K562 (cell line): ENCODE data around the gene NOTCH1. TPM values are rescaled to one million over a fixed set of nuclear protein-coding genes. Genes with fewer than 3 reads are reported as not detected.

ENCODE experiments used
- ATAC-seq: fragments of 200-7000 bp; cut with Tn5 transposase; 3 replicates; pipeline ENCODE4 v1.9.1; 2020; ENCODE audit warnings: moderate library complexity
- BruUV-seq: library from RNA; stranded (reverse); fragments of 400-500 nt; replicated peaks from 2 replicates; lab custom pipeline; 2021; lab: Mats Ljungman, UMichigan
- CTCF ChIA-PET: fragments of 300-600 bp; formaldehyde crosslinking; extraction: SDS; loops from one replicate; lab custom pipeline; 2021; ENCODE audit warnings: low intra/inter-chr PET ratio; lab: Yijun Ruan, JAX
- POLR2A ChIA-PET: fragments of 300-600, 350-650 bp; sonication (Branson Sonifier 250); formaldehyde crosslinking; extraction: SDS; loops from one replicate; lab custom pipeline; 2021; ENCODE audit warnings: antibody characterized with exemption, inconsistent platforms; lab: Yijun Ruan, JAX
- DNase-seq, 4 experiments: peaks; one replicate each; pipeline versions ENCODE4 v3.0.0 to v3.0.0-alpha.2; 2011 to 2018; ENCODE audit warnings: low spot score in 3 of 4, mixed read lengths in 3 of 4; ENCODE audit errors: extremely low read depth in 1 of 4
- FAIRE-seq: peaks from 2 replicates; lab custom pipeline; 2011; peaks lifted over from hg19 to GRCh38; lab: Jason Lieb, UNC
- H2AFZ ChIP-seq: 2 replicates; pipeline ENCODE4 v1.6.0; 2011; ENCODE audit warnings: low read depth, low read length, control low read depth, inconsistent platforms
- H3K27ac ChIP-seq: fragments of 200-600 bp; 3 replicates; pipeline ENCODE4 v1.8.0; 2011; ENCODE audit warnings: low read depth, mild to moderate bottlenecking, control low read depth, inconsistent platforms, low read length, moderate library complexity, mixed read lengths; ENCODE audit errors: extremely low read depth
- H3K27me3 ChIP-seq, 2 experiments: fragments of 300-600 bp in 1 of 2; 2 replicates in 1 of 2; 3 replicates in 1 of 2; pipeline versions ENCODE4 v1.6.0 to v1.8.0; 2011; ENCODE audit warnings: inconsistent platforms in 2 of 2, low read length in 2 of 2, mild to moderate bottlenecking in 1 of 2, mixed read lengths in 1 of 2, moderate library complexity in 1 of 2; ENCODE audit not compliant: control insufficient read depth in 2 of 2, insufficient read depth in 2 of 2
- H3K36me3 ChIP-seq: fragments of 300-600 bp; 3 replicates; pipeline ENCODE4 v1.8.0; 2011; ENCODE audit warnings: mild to moderate bottlenecking, low read length, inconsistent platforms; ENCODE audit not compliant: control insufficient read depth, insufficient read depth
- H3K4me1 ChIP-seq, 2 experiments: fragments of 200-600 bp in 1 of 2; replicated peaks in 1 of 2; 2 replicates in 1 of 2; 3 replicates in 1 of 2; pipeline versions ENCODE4 v1.5.1 to v1.8.0; 2011; ENCODE audit warnings: inconsistent platforms in 2 of 2, low read length in 2 of 2, mild to moderate bottlenecking in 1 of 2, mixed read lengths in 1 of 2, moderate library complexity in 1 of 2; ENCODE audit not compliant: control insufficient read depth in 2 of 2, insufficient read depth in 2 of 2
- H3K4me2 ChIP-seq: 2 replicates; pipeline ENCODE4 v1.6.1; 2011; ENCODE audit warnings: low read length, control low read depth, inconsistent platforms, mixed read lengths; ENCODE audit not compliant: insufficient read depth
- H3K4me3 ChIP-seq: fragments of 200-600 bp; sonication (generic), shearing (Covaris generic); 2 replicates; pipeline ENCODE4 v1.5.1; 2016; ENCODE audit warnings: control low read depth, inconsistent platforms
- H3K79me2 ChIP-seq: fragments of 200-600 bp; 3 replicates; pipeline ENCODE4 v1.8.0; 2011; ENCODE audit warnings: low read length, inconsistent platforms; ENCODE audit not compliant: control insufficient read depth, insufficient read depth
- H3K9ac ChIP-seq, 2 experiments: 2 replicates each; pipeline versions ENCODE4 v1.6.0 to v1.6.1; 2011; ENCODE audit warnings: low read depth in 2 of 2, low read length in 2 of 2, control low read depth in 1 of 2, inconsistent platforms in 1 of 2, mild to moderate bottlenecking in 1 of 2, mixed read lengths in 1 of 2; ENCODE audit not compliant: insufficient read depth in 1 of 2
- H3K9me1 ChIP-seq: one replicate; pipeline ENCODE4 v1.6.0; 2011; ENCODE audit warnings: inconsistent platforms, mild to moderate bottlenecking, low read length, moderate library complexity; ENCODE audit not compliant: control insufficient read depth, insufficient read depth
- H3K9me3 ChIP-seq: replicated peaks from 2 replicates; pipeline ENCODE4 v1.5.1; 2011; ENCODE audit warnings: low read depth, low read length, inconsistent platforms; ENCODE audit not compliant: control insufficient read depth, insufficient read depth
- H4K20me1 ChIP-seq: replicated peaks from 2 replicates; pipeline ENCODE4 v1.6.1; 2011; ENCODE audit warnings: low read length, inconsistent platforms, mixed read lengths; ENCODE audit not compliant: control insufficient read depth, insufficient read depth
- EGR1 ChIP-seq: fragments of 450-650 bp; conservative IDR thresholded peaks from 2 replicates; pipeline ENCODE4 v1.6.1; 2017; ENCODE audit warnings: mild to moderate bottlenecking
- HIVEP1 ChIP-seq: fragments of 250-450 bp; sonication (Bioruptor Pico); IDR thresholded peaks from 2 replicates; pipeline ENCODE4 v1.4.0; 2020; ENCODE audit warnings: mild to moderate bottlenecking
- RUNX1 ChIP-seq: sonication (generic); IDR thresholded peaks from 2 replicates; pipeline ENCODE4 v1.6.1; 2016; ENCODE audit warnings: antibody characterized with exemption, low read depth
- SIRT6 ChIP-seq: IDR thresholded peaks from one replicate; pipeline ENCODE4 v1.6.1; 2012; ENCODE audit warnings: low read depth, mild to moderate bottlenecking, control low read depth, inconsistent platforms, low read length, moderate library complexity
- ZC3H11A ChIP-seq: IDR thresholded peaks from 2 replicates; pipeline ENCODE4 v1.6.1; 2012; ENCODE audit warnings: low read depth, low read length, improper control_type of control experiment
- WGBS: fragments of 100-300 bp; shearing (Covaris generic); methylation state at CpG from one replicate; pipeline ENCODE4 v1.1.6; 2016; ENCODE audit warnings: low coverage, mixed read lengths; ENCODE audit not compliant: insufficient coverage; ENCODE audit errors: missing lambda C conversion rate; 5-methylcytosine and 5-hydroxymethylcytosine counted together
- in situ Hi-C: fragments of 300-500 bp; cut with MboI; formaldehyde crosslinking; loops from 4 replicates; pipeline ENCODE4 v1.15.0; 2018; ENCODE audit warnings: inconsistent platforms, mixed read lengths
- intact Hi-C: fragments of 100-400 bp; cut with micrococcal nuclease; formaldehyde crosslinking; loops from 2 replicates; pipeline ENCODE4 v1.14.2; 2022
- polyA plus RNA-seq, 8 experiments: library from polyadenylated mRNA; depleted of rRNA in 4 of 8; stranded (reverse) in 5 of 8; unstranded in 3 of 8; fragments of >200 nt; fragmentation: Nextera tagmentation in 2 of 8; fragmentation: Illumina TruSeq in 1 of 8; extraction: Ambion mirVana in 2 of 8; extraction: Trizol in 1 of 8; gene quantifications; 2 replicates each; pipeline versions ENCODE4 v1.2.1 to v1.2.3, GENCODE V29; 2011 to 2014; ENCODE audit warnings: inconsistent platforms in 1 of 8, missing spikeins in 1 of 8
- total RNA-seq, 7 experiments: library from RNA; depleted of rRNA in 6 of 7; stranded (reverse); fragments of >200 nt in 6 of 7; fragmentation: Illumina TruSeq in 2 of 7; extraction: Trizol in 2 of 7; gene quantifications; 2 replicates each; pipeline versions ENCODE4 v1.2.1 to v1.2.3, GENCODE V29; 2011 to 2021; ENCODE audit warnings: low replicate concordance in 1 of 7

NOTCH1 gene
- total and polyA plus RNA-seq, 9 of the 15 experiments (the other 6 are each of a cell fraction or from before 2014, with no cell fraction given): 0.03 to 31.4 (median 2.3) TPM

DNA sequence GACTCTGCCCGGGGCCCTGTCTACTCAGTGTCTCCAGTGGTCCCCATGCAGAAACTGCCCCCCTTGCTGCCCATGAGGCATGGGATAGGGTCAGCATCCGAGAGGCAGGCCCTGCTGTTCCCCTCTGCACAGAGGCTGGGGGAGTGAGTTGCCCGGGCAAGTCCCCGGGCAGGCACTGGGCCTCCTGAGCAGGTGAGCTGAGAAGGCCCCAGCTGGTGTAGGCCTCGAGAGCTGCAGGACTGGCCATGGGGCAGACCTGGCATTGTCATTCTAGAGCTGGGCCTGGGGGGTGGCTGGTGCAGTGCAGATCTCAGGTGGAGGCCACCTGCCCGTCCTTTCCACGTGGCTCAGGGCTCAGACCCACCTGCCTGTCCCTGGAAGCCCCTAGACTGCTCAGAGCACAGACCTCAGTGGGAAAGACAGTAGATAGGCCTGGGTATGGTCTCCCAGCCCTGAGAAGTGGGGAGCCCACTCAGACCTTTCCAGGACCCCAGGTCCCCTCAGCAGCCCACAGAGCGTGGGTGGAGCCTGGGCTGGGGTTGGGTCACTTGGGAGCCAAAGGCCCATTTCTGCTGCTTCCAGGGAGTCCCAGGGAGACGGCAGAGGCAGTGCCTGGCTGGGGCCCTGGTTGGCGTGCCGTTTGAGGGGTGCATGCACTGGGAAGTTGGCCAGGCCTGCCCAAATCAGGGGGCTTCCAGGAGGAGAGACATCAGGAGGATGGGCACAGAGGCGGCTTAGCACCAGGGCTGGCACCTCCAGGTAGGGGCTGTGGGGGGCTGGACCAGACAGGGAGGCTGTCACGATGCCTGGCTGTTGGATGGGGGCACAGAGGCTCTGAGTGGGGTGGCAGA lies 4.8 kb upstream of the NOTCH1 start:
- TF ChIP-seq RUNX1 (no peak), SIRT6 (no peak), EGR1 (0 out of 2 replicates have a peak, but pooled peaks have one; percentile 28), ZC3H11A (no peak), HIVEP1 (no peak)
- Histone ChIP-seq H3K9me1 (peaks cover 2% of the 10 kb centered on the region), H2AFZ (no peak overlapping the region), H3K4me3 (no peak overlapping the region), H3K9me3 (no peaks in the 10 kb centered on the region), H3K79me2 (no peaks in the 10 kb centered on the region; the same call in 2 of the 3 replicates), H3K9ac (peak overlapping the region in 1 of 2 experiments; percentile 52; a peak in 1 of 4 replicates), H3K27ac (no peak overlapping the region), H3K4me2 (no peak overlapping the region), H3K4me1 (peaks cover 32 to 78% of the 10 kb centered on the region in 2 experiments), H3K36me3 (no peaks in the 10 kb centered on the region), H4K20me1 (no peaks in the 10 kb centered on the region), H3K27me3 (peaks cover 0 to 5% of the 10 kb centered on the region in 2 experiments; a peak in 1 of 5 replicates)
- no TSS peak for BruUV-seq
- DNase-seq (no peak), FAIRE-seq (no peak), ATAC-seq (no peak)
- 69% methylated on average over 11 of the region's 13 CpGs for WGBS
- intact Hi-C loops (no loop called here), in situ Hi-C loops (no loop called here)
- ChIA-PET POLR2A (interaction anchor here (1.4 kb wide), 1 partner anchor 11 kb away, joined by 5 read pairs; no protein-coding TSS in a partner anchor), CTCF (no interaction called here)
